ENCODE data around the gene ITIH1. TPM values are rescaled to one million over a fixed set of nuclear protein-coding genes. Genes with fewer than 3 reads are reported as not detected.

The ITIH1 gene
- polyA plus RNA-seq, 1 experiment: not detected

- POLR2A ChIA-PET: no interaction called here
Observed at GRCh38 chr3:52779011-52779836, 1.8 kb downstream of the ITIH1 start.

GRCh38 chr3:52779837-52780585, 2.6 kb downstream of the ITIH1 start:
- CTCF ChIA-PET: no interaction called here
- Histone ChIP-seq H3K27me3 (ENCODE audit: control insufficient read depth, insufficient read depth, low read length) (peaks cover 33% of the 10 kb centered on the region), H3K4me3 (ENCODE audit: low read depth, low read length) (no peak overlapping the region), H3K9me3 (ENCODE audit: control insufficient read depth, insufficient read depth, low read length) (no peaks in the 10 kb centered on the region), H3K27ac (ENCODE audit: low read depth, low read length) (no peak overlapping the region)
- POLR2A ChIA-PET: no interaction called here
- no peak for TF ChIP-seq CTCF (IDR thresholded peaks at IDR 0.05; ENCODE audit: low read depth, low read length)
- no peak for DNase-seq (ENCODE audit: low read depth, low spot score)

More at GRCh38 chr3:52779011-52779836, 1.8 kb downstream of the ITIH1 start:
- no peak overlapping the region for H3K4me3 ChIP-seq (ENCODE audit: low read depth, low read length)
- TF ChIP-seq CTCF (IDR thresholded peaks at IDR 0.05; ENCODE audit: low read depth, low read length): no peak
- H3K9me3 ChIP-seq (ENCODE audit: control insufficient read depth, insufficient read depth, low read length): no peaks in the 10 kb centered on the region
- CTCF ChIA-PET: no interaction called here
- DNase-seq (ENCODE audit: low read depth, low spot score): no peak
- H3K27ac ChIP-seq (ENCODE audit: low read depth, low read length): no peak overlapping the region
- H3K27me3 ChIP-seq (ENCODE audit: control insufficient read depth, insufficient read depth, low read length): peaks cover 33% of the 10 kb centered on the region

- ChIA-PET POLR2A (no interaction called here), CTCF (no interaction called here)
- Histone ChIP-seq H3K27me3 (ENCODE audit: control insufficient read depth, insufficient read depth, low read length) (peaks cover 31% of the 10 kb centered on the region), H3K4me3 (ENCODE audit: low read depth, low read length) (no peak overlapping the region), H3K27ac (ENCODE audit: low read depth, low read length) (no peak overlapping the region), H3K9me3 (ENCODE audit: control insufficient read depth, insufficient read depth, low read length) (no peaks in the 10 kb centered on the region)
- DNase-seq (ENCODE audit: low read depth, low spot score): no peak
- TF ChIP-seq CTCF (IDR thresholded peaks at IDR 0.05; ENCODE audit: low read depth, low read length): no peak
Observed at GRCh38 chr3:52781741-52782140, 4.3 kb downstream of the ITIH1 start.

- Histone ChIP-seq H3K27ac (ENCODE audit: low read depth, low read length) (no peak overlapping the region), H3K4me3 (ENCODE audit: low read depth, low read length) (no peak overlapping the region), H3K9me3 (ENCODE audit: control insufficient read depth, insufficient read depth, low read length) (no peaks in the 10 kb centered on the region; the same call in 1 of the 2 replicates), H3K27me3 (ENCODE audit: control insufficient read depth, insufficient read depth, low read length) (peaks cover 32% of the 10 kb centered on the region)
- no peak for DNase-seq (ENCODE audit: low read depth, low spot score)
- CTCF ChIA-PET: no interaction called here
- POLR2A ChIA-PET: no interaction called here
- no peak for TF ChIP-seq CTCF (IDR thresholded peaks at IDR 0.05; ENCODE audit: low read depth, low read length)
Observed at GRCh38 chr3:52782412-52783210, 5.2 kb downstream of the ITIH1 start.
